GM18511 (cell line): Measurements from ENCODE around the gene FXYD6.
"Not testable (repeated sequence)": the region's sequence is repeated elsewhere in the genome, so short reads cannot be mapped to it uniquely, and the experiment has no call there.

ENCODE experiments used
- ATAC-seq: cut with Tn5 transposase; IDR thresholded peaks from one replicate; pipeline ENCODE4 v1.9.1; 2021; ENCODE audit warnings: mild to moderate bottlenecking, moderate library complexity; ENCODE audit not compliant: unreplicated experiment

FXYD6 gene, protein sequence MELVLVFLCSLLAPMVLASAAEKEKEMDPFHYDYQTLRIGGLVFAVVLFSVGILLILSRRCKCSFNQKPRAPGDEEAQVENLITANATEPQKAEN

DNA sequence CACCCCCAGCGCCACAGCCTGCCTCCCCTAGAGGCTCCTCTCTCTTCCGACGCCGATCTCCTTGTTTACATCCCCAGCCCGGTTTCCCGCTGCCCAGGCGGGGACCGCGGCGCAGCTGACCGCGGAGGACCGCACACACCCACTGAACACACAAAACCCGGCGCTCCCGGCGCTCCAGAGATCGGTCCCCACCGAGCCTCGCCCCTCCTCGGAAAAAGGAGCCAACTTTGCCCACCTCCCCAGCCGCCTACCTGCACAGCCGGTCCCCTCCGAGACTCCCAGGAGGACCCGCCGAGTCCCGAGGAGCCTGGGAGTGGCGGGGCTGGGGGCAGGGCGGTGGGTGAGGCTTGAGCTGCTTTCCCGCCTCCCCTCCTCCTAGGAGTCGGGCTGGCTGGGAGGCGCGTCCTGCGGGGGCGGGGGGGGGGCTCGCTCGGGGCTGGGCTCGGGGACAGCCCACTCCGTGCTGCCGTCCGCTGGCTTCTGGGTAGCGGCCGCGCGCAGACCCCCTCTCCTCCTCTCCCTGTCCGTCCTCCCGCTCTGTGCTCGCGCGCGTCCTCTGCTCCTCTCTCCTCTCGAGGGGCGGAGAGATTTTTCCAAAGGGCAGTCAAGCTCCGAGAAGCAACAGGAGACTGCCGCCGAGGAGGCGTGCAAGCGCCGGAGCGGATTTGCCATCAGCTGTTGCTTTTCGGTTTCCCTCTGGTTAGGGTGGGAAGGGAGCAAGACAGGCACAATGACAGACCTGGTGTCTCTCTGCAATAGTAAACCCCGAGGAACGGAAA is at the start of gene FXYD6:
TSS of gene FXYD6 (minus strand) at position 318 of the 779 bp plus-strand sequence. CDS start 33,882 bp downstream, outside the sequence.
- no peak for ATAC-seq

DNA sequence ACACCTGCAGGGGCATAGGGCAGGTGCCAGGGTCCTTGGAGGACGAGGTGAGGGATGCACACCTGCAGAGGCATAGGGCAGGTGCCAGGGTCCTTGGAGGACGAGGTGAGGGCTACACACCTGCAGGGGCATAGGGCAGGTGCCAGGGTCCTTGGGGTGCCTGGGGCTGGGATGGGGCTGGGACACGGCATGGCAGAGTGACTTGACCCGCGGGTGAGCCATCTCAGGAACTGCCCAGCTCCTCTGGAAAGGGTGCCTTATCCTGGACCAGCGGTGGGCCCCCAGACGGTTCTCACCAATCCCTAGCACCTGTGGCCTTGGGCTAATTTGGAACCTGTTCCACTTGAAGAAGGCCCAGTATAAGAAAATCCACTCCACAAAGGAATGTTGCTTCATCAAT is 49.7 kb upstream of the FXYD6 start:
- ATAC-seq: not testable (repeated sequence)

DNA sequence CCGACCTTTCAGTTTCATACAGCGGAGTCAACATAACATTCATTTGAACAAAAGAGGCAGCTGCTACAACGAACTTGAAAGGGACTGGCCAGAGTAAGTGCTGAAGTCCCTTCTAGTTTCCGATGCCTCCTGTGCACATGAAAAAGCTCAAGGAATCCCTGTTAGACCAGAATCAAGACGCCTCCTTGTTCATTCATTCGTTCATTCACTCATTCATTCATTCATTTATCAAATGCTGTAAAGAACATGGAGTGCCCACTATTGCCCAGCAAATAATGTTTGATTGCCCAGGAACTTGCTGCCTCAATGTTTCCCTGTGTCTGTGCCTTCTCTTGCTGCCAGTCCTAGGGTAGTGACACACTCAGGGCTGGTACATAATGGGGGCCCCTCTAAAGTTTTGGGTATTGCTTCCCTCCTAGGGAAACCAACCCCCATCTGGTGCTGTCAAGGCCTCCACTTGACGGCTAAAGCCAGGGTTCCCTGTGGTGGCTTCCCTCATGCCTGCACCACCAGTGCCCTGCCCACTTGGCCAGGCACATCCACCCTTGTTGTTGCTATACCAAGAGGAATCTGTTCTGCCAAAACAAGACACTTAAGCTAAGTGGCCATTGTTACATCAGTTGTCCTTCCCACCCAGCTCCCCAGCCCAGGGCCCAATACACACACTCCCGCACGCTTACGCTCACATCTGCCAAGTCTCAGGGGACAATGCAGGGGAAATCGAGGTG is 48.9 kb upstream of the FXYD6 start:
- no peak for ATAC-seq

DNA sequence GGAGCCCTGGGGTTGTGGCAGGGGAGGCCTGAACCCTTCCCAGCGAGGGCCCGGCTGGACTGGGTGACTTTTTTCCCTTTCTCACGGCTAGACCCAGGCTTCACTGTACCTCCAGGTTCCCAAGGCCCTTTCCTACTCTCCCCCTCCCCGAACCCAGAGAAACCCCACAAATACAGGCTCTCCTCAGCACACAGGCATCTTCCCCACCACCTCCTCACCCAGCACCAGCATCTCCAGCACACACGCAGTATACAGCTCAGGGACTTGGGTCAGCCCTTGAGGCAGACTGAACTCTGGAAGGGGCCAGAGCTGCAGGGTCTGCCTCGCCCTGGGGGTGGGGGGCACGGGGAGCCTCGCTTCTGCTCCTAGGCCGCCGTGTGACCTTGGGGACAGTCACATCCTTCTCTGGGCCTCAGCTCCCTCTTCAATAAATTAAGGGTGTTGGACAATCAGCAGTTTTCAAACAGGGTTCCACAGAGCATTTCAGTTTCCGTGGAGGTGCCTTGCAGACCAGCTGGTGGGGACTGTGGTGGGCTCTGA is 48.2 kb upstream of the FXYD6 start:
- no peak for ATAC-seq

DNA sequence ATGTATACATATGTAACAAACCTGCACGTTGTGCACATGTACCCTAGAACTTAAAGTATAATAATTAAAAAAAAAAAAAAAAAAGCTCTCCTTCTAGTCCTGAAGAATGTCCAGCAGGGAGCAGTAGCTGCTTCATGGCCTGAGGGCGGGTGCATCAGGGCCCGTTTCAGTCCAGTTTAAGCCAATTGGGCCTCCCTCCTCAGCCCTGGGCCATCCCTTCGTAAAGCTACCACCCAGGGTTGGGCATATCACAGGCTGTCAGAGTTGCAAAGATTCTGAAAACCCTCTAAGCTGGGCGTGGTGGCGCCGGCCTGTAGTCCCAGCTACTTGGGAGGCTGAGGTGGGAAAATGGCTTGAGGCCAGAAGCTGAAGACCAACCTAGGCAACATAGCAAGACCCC is 47.3 kb upstream of the FXYD6 start:
- no peak for ATAC-seq

DNA sequence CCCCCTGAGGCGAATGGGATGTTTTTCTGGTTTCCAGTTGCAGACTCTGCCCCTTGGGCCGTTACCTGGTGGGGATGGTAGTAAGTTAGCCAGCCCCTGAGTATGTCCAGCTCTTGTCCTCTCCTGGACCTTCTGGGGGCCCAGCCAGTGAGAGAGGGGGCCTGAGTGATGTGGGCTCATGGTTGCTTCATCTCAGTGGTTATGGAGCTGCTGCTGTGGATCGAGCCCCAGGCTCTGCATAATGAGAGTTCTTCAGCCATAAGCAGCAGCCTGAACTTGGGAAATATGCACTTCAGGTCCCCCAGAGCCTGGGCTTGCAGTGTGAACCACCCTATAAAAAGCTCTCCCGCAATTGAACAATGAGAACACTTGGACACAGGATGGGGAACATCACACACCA is 46.8 kb upstream of the FXYD6 start:
- no peak for ATAC-seq

DNA sequence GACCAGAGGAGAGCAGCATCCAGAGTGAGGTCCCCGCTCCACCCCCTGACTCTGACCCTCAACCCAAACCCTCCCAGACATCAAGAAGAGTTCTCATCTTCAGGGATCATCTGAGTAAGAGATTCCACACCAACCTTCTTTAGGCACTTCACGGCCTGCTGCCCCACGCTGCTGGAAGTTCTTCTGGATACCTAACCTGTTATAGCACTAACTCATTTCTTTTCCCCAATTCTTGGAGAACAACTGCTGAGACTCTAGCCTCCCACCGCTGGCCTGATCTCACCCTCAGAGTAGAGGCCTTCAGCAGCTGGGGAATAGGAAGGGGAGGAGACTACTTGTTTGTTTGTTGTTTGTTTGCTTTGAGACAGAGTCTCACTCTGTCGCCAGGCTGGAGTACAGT is 45.4 kb upstream of the FXYD6 start:
- ATAC-seq: no peak

DNA sequence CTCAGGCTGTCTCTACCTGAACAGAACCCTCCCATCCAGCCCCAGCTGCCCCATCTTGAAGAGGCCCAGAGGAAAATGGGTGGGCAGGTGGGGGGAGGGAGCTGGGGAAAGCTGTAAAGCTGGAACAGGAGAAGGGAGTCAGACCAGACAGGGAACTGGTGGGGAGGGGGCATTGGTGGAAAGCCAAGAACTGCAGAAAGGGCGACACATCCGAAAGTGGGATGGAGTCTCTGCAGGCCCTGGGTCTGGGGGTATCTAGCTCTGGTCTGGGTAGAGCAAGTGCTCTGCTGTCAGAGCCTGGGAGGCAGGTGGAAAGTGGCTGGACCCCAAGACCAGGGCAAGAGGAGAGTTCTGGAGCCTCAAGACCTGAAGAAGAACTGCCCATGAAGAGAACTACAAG is 45.0 kb upstream of the FXYD6 start:
- no peak for ATAC-seq

DNA sequence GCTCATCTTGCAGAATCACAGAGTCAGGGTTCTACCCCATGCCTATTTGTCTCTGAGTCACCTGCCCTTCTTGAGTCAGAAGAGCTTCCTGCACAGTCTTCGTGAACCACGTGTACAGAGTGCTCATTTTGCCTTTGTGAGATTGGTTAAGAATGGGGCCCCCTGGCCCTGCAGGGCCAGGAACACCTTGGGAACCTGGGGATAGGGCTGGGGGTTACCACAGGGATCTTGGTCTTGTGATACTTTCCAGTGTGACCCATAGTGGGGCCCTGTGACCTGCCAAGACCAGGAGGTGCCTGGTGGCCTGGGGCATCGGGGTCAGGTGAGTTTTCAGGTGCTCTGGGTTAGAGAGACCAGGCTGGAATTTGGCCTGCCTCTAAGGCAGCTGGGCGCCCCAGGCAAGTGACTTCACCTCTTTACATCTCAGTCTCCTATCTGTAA is 43.3 kb upstream of the FXYD6 start:
- ATAC-seq: no peak

DNA sequence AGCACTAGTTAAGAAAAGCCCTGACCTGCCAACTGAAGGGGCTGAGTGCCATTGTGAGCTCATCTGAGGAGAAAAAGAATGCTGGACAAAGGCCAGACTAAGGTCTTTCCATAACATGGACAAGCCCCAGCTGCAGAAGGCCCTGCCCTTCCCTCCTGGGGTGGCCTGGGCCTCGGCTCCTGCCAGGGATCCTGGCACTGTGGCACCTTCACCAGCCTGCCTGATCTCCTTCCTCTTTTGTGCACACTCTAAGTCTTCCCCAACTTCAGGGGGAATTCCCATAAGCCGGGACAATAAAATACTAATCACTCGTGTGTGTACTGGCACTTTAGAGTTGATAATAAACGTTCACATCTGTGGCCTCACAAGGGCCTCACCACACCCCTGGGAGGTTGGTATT is 42.9 kb upstream of the FXYD6 start:
- no peak for ATAC-seq

DNA sequence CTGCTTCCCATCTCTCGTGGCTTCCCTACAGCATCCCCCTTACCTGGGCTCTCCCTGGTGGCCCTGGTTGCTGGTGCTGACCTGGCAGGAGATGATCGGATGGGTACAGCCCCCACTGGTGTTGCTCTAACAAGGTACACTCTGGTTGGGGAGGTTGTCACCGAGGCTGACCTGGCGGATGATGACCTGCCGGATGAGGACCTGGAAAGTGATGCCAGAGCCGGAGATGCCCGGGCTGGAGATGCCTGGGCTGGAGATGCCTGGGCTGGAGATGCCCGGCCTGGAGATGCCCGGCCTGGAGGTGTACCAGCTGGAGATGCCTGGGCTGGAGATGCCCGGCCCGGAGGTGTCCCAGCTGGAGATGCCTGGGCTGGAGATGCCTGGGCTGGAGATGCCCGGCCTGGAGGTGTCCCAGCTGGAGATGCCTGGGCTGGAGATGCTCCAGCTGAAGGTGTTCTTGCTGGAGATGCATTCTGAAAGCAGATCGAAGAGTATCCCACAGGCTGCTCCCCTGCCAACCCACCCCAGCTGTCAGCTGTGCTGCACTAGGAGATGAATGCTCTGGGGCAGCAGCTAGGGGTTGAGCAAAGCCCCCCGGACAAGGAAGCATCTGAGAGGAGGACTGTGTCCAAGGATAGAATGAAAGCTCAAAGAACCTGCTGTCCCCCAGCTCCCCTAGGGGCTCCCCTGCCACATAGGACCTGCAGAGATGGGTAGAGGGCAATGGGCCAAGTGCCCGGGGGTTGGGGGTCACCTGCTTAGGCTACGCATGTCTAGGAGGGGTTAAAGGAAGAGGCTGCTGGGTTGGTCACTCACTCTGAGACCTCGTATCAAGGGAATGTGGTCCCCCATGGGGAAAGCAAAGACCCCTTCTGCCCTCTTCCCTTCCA is 42.2 kb upstream of the FXYD6 start:
- no peak for ATAC-seq

DNA sequence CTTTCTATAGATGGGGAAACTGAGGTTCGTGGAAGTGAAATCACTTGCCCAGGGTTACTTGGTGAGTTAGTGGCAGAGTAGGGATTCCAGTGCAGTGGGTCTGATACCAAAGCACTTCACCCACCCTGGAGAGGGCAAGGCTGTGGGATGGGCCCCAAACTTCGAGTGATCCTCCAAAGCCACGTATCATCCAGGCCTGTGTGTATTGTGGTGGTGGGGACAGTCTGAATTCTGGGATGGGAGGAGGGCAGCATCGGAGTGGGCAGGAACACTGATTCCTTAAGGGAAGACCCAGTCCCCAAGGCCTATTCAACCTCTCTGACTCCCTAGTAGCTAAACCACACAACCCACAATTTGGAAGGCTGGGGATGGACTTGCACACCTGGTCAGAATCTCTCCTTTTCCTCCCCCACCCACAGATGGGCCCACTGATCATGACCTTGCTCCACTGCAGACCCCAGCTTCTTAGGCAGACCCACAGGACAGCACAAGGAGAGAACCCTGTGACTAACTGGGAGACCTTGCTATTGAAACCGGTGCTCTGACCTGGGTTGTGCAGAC is 41.2 kb upstream of the FXYD6 start:
- no peak for ATAC-seq

DNA sequence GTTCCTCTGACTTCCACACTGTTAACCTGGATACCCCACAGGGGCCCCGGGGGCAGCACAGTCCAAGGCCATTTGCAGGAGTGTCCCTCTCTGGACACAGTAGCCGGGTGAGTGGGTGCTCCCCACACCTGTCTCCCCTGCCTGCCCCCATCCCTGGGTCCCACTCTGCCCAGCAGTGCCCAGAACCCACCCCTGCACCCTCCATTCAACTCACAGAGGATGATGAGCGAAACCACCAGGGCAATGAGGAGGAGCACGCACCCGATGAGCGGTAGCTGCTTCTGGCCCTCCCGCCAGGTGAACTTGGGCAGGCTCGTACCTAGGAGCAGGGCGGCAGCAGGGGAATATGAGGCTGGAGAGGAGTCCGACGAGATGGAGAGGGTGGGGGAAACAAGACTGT is 40.5 kb upstream of the FXYD6 start:
- no peak for ATAC-seq

DNA sequence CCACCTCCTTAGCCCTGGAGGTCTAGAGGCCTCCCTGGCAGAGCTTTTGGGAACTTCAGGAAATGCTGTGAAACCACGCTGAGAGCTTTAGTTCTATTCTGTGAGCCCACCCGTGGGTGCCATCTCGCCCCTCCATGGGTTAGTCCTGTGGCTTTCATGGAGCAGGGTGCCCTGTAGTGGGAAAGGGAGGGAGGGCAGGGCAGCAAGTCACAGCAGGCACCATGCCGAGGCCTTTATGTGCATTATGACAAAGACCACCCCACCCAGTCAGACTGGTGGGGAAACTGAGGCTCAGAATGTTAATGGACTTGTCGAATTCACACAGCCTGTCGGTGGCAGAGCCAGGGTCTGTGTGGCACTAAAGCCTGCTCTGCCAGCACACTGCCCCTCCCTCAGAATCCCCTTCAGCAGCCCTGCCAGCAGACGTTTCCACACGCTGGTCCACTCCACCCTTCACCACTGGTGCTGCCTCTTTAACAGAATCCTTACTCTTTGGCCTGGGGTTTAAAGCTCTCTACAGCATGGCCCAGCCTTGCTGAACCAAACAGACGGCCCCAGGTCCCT is 39.3 kb upstream of the FXYD6 start:
- ATAC-seq: no peak

DNA sequence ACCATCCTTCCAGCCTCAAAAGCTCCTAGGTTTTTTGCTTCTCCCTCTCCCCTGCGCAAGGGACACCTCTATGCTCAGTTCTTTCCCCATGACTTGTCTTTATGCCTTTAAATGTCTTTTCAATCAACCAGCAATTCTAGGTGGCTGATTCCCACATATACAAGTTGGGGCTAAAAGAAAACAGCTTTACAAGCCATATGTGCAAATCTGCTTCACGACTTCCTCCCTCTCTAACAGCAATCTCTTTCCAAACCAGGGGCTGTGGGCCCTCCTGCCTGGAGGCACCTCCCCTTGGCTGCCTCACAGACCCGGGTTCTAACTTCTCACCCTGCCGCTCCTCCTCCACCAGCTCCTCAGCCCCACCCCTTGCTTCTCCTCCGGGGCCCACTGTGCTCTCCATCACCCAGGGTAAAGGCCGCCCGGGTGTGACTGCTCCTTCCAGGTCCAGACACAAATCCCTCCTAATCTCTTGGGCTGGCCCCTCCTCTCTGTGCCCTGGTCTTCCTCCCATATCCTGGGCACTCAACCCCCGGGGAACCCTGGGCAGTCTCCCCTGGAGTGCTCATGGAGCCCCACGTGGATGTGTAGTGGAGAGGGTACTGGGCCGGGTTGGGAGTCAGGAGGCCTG is 38.6 kb upstream of the FXYD6 start:
- no peak for ATAC-seq

DNA sequence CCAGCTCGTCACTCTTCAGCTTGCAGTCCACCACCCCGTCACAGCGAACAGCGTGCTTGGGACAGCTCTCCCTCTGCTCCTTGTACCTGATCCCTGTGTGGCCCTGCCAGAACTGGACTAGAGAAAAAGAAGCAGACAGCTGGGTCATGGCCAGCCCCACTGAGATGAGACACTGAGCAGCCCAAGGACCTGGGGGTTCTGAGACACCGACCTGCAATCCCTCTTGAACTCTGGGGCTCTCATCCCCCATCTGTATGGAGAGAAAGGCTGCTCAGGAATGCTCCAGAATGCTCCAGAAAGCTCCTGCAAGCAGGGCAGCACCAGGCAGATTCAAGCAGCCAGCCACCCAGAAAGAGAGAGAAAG is 37.9 kb upstream of the FXYD6 start:
- no peak for ATAC-seq

DNA sequence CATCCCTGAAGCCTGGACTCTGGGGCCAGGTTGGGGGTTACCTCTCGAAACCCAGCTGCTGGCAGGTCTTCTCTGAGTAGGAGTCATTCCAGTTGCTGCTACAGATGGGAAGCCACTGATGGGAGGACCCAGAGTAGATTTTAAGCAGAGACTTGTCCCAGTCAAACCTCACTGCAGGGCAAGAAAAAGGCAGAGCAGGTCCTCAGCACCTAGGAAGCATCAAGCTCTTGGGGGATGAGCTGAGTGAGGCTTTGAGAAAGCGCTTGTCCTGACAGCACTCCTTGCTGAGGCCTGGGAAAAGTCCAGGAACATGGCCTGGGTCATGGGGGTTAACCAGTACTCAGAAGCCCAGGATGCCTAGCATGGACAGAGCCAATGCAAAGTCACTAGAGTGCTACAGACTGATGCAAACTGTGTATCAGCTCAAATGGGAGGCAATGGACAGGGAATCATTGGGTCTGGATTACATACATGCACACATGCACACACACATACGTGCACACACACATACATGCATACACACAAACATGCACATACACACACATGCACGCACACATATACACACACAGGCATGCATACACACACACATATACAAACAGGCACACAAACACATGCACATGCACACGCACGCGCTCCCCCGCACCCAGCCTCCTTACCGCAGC is 37.4 kb upstream of the FXYD6 start:
- no peak for ATAC-seq

DNA sequence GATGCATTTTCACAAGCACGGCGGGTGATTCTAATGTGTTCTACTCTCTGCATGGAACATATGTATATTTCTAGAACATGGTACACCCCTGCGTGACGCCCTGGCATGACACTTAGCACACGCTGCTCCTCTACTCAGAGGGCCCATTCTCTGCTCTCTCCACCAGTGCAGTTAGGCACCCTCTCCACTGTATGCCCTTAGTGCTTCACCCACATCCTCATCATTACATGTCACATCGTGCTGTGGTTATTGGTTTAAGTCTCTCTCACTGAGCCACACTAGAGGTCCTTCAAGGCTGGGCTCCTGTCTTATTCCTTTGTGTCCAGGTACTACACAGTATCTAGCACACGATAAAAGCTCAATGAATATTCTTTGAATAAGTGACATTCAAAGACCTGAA is 36.0 kb upstream of the FXYD6 start:
- ATAC-seq: no peak

DNA sequence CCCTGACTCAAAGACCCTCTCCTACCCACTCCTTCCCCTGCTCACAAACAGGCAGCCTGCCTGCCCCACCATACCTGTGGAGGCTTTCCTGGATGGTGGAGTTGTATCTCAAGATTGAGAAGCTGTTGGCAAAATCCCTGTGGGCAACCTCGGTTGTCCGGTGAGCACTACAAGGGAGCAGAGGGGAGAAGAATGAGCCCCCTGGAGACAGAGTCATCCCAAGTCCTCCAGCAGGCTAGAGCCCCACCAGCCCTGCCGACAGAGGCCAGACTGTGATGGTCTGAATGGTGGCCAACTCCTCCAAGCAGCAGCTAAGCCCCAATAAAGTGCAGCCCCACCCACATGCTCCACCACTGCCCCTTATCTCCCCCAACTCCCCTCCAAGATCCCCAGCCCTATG is 35.2 kb upstream of the FXYD6 start:
- no peak for ATAC-seq
